Ascending aorta (tissue), 2 donors: ENCODE measurements around the gene ARHGAP15. TPM values are rescaled to one million over a fixed set of nuclear protein-coding genes. Genes with fewer than 3 reads are reported as not detected.

Experiments used
- DNase-seq, 2 donors: peaks; one replicate each; pipeline ENCODE4 v3.0.0-alpha.2; 2019; ENCODE audit warnings: low spot score in 2 of 2
- H3K27ac ChIP-seq, 2 donors: fragments of 200-600 bp; sonication (generic); one replicate each; pipeline ENCODE4 v1.5.1; 2016 to 2017; ENCODE audit warnings: mild to moderate bottlenecking in 1 of 2
- H3K27me3 ChIP-seq: fragments of 200-600 bp; sonication (generic); one replicate; pipeline ENCODE4 v1.5.1; 2017
- H3K36me3 ChIP-seq, 2 donors: fragments of 200-600 bp; sonication (generic); one replicate each; pipeline ENCODE4 v1.5.1; 2016
- H3K4me1 ChIP-seq, 2 donors: fragments of 200-600 bp; sonication (generic); one replicate each; pipeline ENCODE4 v1.5.1; 2016 to 2017; ENCODE audit warnings: mild to moderate bottlenecking in 1 of 2
- H3K4me3 ChIP-seq, 2 donors: fragments of 200-600 bp; sonication (generic); one replicate each; pipeline ENCODE4 v1.5.1; 2016 to 2017; ENCODE audit warnings: mild to moderate bottlenecking in 1 of 2
- H3K9me3 ChIP-seq, 2 donors: fragments of 200-600 bp; sonication (generic); one replicate each; pipeline ENCODE4 v1.5.1; 2016
- intact Hi-C: fragments of 100-400 bp; cut with DNase I; formaldehyde crosslinking; loops from one replicate; pipeline ENCODE4 v1.15.1; 2023
- total RNA-seq: library from RNA; depleted of rRNA; stranded (reverse); fragments of >200 nt; gene quantifications from one replicate; pipeline ENCODE4 v1.1.0, GENCODE V29; 2016
- TF ChIP-seq, protein P1 (sequence below), 3 experiments: fragments of 200-600 bp in 2 of 3; fragments of 450-650 bp in 1 of 3; sonication (generic) in 2 of 3; IDR thresholded peaks; one replicate each; pipeline ENCODE4 v1.5.1; 2016 to 2019; ENCODE audit warnings: antibody characterized with exemption in 3 of 3, mild to moderate bottlenecking in 1 of 3, moderate library complexity in 1 of 3

Gene ARHGAP15
- total RNA-seq, 1 donor from 2014 or later: 1.4 TPM

DNA sequence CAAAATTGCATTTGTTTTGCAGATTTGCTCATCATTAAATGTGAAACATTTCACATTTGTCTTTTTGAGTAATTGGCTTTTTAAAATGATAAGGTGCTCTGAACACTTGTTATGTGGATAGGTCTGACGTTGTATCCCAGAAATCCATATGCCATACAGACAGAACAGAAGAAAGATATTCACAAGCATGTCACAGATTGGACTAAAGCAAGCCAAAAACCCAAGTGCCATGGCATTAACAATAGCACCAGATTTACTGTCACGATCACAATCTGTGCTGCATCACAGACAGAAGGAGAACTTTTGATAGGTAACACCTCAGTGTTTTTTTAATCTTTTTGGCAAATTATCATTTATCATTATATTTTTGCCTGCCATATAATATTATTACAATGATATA, 272.6 kb downstream of the ARHGAP15 start:
- H3K27ac ChIP-seq: no peak overlapping the region
- H3K27me3 ChIP-seq: no peaks in the 10 kb centered on the region
- no peaks in the 10 kb centered on the region for H3K9me3 ChIP-seq
- no peaks in the 10 kb centered on the region for H3K36me3 ChIP-seq
- H3K4me3 ChIP-seq: no peak overlapping the region
- TF ChIP-seq, protein P1, sequence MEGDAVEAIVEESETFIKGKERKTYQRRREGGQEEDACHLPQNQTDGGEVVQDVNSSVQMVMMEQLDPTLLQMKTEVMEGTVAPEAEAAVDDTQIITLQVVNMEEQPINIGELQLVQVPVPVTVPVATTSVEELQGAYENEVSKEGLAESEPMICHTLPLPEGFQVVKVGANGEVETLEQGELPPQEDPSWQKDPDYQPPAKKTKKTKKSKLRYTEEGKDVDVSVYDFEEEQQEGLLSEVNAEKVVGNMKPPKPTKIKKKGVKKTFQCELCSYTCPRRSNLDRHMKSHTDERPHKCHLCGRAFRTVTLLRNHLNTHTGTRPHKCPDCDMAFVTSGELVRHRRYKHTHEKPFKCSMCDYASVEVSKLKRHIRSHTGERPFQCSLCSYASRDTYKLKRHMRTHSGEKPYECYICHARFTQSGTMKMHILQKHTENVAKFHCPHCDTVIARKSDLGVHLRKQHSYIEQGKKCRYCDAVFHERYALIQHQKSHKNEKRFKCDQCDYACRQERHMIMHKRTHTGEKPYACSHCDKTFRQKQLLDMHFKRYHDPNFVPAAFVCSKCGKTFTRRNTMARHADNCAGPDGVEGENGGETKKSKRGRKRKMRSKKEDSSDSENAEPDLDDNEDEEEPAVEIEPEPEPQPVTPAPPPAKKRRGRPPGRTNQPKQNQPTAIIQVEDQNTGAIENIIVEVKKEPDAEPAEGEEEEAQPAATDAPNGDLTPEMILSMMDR (IDR thresholded peaks at IDR 0.05): no peak
- no peak for DNase-seq
- intact Hi-C loops: no loop called here
- no peaks in the 10 kb centered on the region for H3K4me1 ChIP-seq

DNA sequence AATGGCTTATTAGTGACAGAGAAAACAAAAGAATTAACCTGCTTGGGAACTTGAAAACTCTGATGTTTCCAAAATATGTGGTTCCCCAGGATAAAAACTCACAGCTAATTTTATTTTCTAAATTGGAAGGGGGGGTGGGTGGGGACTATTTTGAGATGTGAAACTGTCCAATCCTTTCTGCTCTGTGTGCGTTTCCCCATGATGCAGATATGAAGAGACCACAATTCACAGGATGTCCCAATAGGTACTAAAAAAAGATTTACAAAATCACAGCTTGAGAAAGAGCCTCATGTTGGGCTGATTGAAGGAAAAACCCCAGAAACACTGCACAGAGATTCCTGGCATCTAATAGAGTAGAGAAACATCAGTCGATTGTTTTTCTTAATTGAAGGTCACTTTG, 273.2 kb downstream of the ARHGAP15 start:
- Histone ChIP-seq H3K27ac (no peak overlapping the region), H3K36me3 (no peaks in the 10 kb centered on the region), H3K4me1 (no peaks in the 10 kb centered on the region), H3K27me3 (no peaks in the 10 kb centered on the region), H3K4me3 (no peak overlapping the region), H3K9me3 (no peaks in the 10 kb centered on the region)
- DNase-seq: no peak
- TF ChIP-seq, protein P1 (IDR thresholded peaks at IDR 0.05): no peak
- intact Hi-C loops: no loop called here

GRCh38 chr2:143410082-143410897, 281.1 kb downstream of the ARHGAP15 start:
- no peaks in the 10 kb centered on the region for H3K9me3 ChIP-seq
- TF ChIP-seq, protein P1 (IDR thresholded peaks at IDR 0.05): no peak
- no peak overlapping the region for H3K4me3 ChIP-seq
- H3K27ac ChIP-seq: no peak overlapping the region
- no peak for DNase-seq
- H3K27me3 ChIP-seq: no peaks in the 10 kb centered on the region
- H3K36me3 ChIP-seq: no peaks in the 10 kb centered on the region
- no peaks in the 10 kb centered on the region for H3K4me1 ChIP-seq
- intact Hi-C loops: no loop called here

DNA sequence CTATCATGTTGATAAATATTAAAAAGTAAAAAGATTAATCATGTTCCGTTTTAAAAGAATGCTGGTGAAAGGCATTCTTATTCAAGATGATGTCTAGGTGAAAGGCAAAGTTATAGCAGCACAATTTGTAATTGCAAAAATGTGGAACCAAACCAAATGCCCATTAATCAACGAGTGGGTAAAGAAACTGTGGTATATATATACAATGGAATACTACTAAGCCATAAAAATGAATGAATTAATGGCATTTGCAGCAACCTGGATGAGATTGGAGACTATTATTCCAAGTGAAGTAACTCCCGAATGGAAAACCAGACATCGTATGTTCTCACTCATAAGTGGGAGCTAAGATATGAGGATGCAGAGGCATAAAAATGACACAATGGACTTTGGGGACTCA, 286.4 kb downstream of the ARHGAP15 start:
- no peaks in the 10 kb centered on the region for H3K4me1 ChIP-seq
- no peaks in the 10 kb centered on the region for H3K9me3 ChIP-seq
- no peak overlapping the region for H3K4me3 ChIP-seq
- TF ChIP-seq, protein P1 (IDR thresholded peaks at IDR 0.05): no peak
- no peak for DNase-seq
- no peaks in the 10 kb centered on the region for H3K27me3 ChIP-seq
- H3K36me3 ChIP-seq: no peaks in the 10 kb centered on the region
- H3K27ac ChIP-seq: no peak overlapping the region
- intact Hi-C loops: no loop called here

DNA sequence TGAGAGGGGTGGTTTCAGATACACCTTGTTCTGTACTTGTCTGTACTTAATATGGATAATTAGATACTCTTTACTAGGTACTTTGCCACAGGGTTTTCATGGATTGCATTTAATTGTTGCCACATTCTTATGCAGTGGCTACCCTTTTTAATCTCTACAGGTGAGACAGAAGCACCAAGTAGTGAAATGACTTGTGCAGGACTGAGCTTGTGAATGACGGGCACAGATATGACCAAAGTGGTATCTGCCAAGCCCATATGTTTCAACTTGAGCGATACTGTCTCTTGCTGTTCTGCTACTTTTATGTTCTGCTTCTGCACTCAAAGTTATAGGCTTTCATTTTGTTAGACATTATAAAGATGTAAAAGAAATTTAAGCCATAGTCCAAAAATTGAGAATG, 288.2 kb downstream of the ARHGAP15 start:
- Histone ChIP-seq H3K36me3 (no peaks in the 10 kb centered on the region), H3K9me3 (no peaks in the 10 kb centered on the region), H3K27me3 (no peaks in the 10 kb centered on the region), H3K4me3 (no peak overlapping the region), H3K27ac (no peak overlapping the region), H3K4me1 (no peaks in the 10 kb centered on the region)
- TF ChIP-seq, protein P1 (IDR thresholded peaks at IDR 0.05): no peak
- intact Hi-C loops: no loop called here
- no peak for DNase-seq
